ENCODE measurements around the gene RETSAT. TPM values are rescaled to one million over a fixed set of nuclear protein-coding genes. Genes with fewer than 3 reads are reported as not detected.

Gene RETSAT
- total and polyA plus RNA-seq, 2 of the 13 experiments (the other 11 are each of a cell fraction or from before 2014, with no cell fraction given) = 46.7 to 61.0 TPM

DNA sequence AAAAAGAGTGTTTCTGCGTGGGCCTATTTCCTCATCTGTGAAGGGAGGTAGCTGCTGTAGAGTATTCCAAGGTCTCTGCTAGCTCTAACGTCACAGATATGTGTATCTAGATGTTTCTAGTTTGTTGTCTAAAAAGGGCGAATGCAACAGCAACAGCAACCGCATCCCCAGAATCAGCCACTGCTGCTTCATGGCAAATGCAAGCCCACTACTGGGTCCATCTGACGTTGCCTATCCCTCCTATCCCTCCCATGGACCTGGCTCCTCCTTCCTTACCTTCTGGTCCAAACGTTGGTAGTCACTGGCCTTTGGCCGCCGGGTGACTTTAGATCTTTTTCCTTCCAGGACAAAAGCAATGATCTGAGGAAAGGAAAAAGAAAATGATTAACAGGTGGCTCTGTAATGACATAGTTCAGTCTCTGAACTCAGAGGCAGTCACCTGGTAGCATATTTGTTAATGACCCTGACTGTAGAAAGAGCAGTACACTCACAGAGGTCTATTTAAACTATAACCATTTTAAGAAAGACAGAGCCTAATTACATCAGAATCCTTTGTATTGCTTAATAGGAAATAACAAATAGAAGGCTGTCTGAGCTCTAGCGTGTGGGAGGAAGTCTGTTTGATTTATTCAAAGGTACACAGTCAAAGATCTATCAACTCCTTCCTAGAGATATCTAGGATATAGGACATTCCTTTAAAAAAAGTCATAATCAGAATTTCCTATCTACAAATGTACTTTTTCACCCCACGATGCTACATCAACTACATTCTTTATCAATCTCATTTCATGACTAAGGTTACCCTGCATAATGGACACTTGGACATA, 29.5 kb downstream of the RETSAT start (continued):
- TF ChIP-seq, protein P1, sequence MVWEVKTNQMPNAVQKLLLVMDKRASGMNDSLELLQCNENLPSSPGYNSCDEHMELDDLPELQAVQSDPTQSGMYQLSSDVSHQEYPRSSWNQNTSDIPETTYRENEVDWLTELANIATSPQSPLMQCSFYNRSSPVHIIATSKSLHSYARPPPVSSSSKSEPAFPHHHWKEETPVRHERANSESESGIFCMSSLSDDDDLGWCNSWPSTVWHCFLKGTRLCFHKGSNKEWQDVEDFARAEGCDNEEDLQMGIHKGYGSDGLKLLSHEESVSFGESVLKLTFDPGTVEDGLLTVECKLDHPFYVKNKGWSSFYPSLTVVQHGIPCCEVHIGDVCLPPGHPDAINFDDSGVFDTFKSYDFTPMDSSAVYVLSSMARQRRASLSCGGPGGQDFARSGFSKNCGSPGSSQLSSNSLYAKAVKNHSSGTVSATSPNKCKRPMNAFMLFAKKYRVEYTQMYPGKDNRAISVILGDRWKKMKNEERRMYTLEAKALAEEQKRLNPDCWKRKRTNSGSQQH (CRISPR knock-in tag; IDR thresholded peaks at IDR 0.05; ENCODE audit: low read depth) = peak; percentile 70; the same call in 1 of the 2 replicates
- TF ChIP-seq MATR3 (CRISPR knock-in tag; IDR thresholded peaks at IDR 0.05) = no peak
- TF ChIP-seq, protein P2, sequence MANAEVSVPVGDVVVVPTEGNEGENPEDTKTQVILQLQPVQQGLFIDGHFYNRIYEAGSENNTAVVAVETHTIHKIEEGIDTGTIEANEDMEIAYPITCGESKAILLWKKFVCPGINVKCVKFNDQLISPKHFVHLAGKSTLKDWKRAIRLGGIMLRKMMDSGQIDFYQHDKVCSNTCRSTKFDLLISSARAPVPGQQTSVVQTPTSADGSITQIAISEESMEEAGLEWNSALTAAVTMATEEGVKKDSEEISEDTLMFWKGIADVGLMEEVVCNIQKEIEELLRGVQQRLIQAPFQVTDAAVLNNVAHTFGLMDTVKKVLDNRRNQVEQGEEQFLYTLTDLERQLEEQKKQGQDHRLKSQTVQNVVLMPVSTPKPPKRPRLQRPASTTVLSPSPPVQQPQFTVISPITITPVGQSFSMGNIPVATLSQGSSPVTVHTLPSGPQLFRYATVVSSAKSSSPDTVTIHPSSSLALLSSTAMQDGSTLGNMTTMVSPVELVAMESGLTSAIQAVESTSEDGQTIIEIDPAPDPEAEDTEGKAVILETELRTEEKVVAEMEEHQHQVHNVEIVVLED (CRISPR knock-in tag; IDR thresholded peaks at IDR 0.05; ENCODE audit: borderline replicate concordance) = peak; percentile 52; the same call in 1 of the 2 replicates
- TF ChIP-seq, protein P3, sequence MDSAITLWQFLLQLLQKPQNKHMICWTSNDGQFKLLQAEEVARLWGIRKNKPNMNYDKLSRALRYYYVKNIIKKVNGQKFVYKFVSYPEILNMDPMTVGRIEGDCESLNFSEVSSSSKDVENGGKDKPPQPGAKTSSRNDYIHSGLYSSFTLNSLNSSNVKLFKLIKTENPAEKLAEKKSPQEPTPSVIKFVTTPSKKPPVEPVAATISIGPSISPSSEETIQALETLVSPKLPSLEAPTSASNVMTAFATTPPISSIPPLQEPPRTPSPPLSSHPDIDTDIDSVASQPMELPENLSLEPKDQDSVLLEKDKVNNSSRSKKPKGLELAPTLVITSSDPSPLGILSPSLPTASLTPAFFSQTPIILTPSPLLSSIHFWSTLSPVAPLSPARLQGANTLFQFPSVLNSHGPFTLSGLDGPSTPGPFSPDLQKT (CRISPR knock-in tag; IDR thresholded peaks at IDR 0.05; ENCODE audit: borderline replicate concordance) = no peak
- TF ChIP-seq THYN1 (CRISPR knock-in tag; IDR thresholded peaks at IDR 0.05; ENCODE audit: borderline replicate concordance, low read depth) = no peak
- TF ChIP-seq, protein P4, sequence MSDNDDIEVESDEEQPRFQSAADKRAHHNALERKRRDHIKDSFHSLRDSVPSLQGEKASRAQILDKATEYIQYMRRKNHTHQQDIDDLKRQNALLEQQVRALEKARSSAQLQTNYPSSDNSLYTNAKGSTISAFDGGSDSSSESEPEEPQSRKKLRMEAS (IDR thresholded peaks at IDR 0.05) = no peak; the same call in 1 of the 2 replicates
- no peak for TF ChIP-seq PCBP1 (IDR thresholded peaks at IDR 0.05; ENCODE audit: borderline replicate concordance, low read depth, low read length)
- TF ChIP-seq KDM4B (CRISPR knock-in tag; IDR thresholded peaks at IDR 0.05) = no peak; the same call in none of the 2 replicates
- 0 out of 2 replicates have a peak, but pooled peaks have one; percentile 10 for TF ChIP-seq ZSCAN25 (CRISPR knock-in tag; IDR thresholded peaks at IDR 0.05)
- TF ChIP-seq, protein P5, sequence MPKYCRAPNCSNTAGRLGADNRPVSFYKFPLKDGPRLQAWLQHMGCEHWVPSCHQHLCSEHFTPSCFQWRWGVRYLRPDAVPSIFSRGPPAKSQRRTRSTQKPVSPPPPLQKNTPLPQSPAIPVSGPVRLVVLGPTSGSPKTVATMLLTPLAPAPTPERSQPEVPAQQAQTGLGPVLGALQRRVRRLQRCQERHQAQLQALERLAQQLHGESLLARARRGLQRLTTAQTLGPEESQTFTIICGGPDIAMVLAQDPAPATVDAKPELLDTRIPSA (CRISPR knock-in tag; IDR thresholded peaks at IDR 0.05; ENCODE audit: borderline replicate concordance) = no peak
- TF ChIP-seq ZNF431 (CRISPR knock-in tag; IDR thresholded peaks at IDR 0.05; ENCODE audit: borderline replicate concordance, low read depth) = no peak
- no peak for TF ChIP-seq ZNF468 (CRISPR knock-in tag; IDR thresholded peaks at IDR 0.05)
- TF ChIP-seq, protein P6, sequence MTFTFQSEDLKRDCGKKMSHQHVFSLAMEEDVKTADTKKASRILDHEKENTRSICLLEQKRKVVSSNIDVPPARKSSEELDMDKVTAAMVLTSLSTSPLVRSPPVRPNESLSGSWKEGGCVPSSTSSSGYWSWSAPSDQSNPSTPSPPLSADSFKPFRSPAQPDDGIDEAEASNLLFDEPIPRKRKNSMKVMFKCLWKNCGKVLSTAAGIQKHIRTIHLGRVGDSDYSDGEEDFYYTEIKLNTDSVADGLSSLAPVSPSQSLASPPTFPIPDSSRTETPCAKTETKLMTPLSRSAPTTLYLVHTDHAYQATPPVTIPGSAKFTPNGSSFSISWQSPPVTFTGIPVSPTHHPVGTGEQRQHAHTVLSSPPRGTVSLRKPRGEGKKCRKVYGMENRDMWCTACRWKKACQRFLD (CRISPR knock-in tag; IDR thresholded peaks at IDR 0.05; ENCODE audit: borderline replicate concordance) = no peak
- 0 out of 2 replicates have a peak, but pooled peaks have one; percentile 86 for TF ChIP-seq CC2D1A (CRISPR knock-in tag; IDR thresholded peaks at IDR 0.05)

Measured in HepG2 (cell line).